ENCODE data around the gene GPA33.

GPA33 gene

DNA sequence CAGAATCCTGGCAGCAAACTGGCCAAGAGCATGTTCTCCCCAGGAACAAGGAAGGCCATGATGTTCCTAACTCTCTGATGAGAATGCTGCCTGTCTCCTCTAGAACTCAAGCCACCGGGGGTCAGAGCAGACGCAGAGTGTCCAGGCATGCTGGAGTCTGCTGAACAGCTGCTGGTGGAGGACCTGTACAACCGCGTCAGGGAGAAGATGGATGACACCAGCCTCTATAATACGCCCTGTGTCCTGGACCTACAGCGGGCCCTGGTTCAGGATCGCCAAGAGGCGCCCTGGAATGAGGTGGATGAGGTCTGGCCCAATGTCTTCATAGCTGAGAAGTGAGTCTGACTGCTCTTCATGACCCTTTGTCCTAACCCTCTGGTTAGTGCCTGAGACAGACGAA lies 27.0 kb upstream of the GPA33 start:
- no peak for DNase-seq (ENCODE audit: low read depth)

DNA sequence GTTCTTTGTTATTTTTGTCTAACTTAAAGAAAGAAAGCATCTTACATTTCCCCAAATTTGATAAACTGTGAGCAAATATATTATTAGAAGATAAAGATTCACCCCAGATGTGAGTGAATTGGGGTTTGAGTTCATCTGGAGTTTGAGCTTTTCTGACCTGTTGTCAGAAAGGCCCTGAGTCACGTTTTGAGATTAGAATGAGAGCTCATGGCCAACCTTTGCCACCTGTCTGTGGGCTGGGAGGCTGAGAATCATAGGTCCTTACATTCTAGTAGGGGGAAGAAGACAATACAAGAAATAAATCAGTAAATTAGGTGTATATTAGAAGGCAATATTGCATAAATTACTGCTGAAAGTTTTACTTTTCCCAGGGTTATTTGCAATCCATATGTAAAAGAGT lies 26.0 kb upstream of the GPA33 start:
- DNase-seq (ENCODE audit: low read depth), result no peak

DNA sequence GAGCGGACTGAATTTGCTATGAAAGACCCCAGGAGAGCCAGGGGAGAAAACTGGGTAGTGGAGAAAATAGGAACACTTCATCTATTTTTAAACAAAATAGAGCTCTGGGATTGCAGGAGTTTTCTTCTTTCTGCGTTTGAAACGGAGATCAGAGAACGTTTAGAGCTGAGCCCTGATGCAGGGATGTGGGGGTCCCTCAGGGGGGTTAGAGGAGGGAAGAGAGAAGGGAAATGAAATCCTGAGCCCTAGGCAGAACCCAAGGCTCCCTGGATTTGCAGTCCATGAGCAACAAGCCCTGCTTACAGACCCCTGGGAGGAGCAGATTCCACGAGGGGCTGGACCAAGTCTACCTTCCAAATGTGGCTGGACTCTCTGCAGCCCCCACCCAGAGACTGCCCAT lies 25.5 kb upstream of the GPA33 start:
- no peak for DNase-seq (ENCODE audit: low read depth)

DNA sequence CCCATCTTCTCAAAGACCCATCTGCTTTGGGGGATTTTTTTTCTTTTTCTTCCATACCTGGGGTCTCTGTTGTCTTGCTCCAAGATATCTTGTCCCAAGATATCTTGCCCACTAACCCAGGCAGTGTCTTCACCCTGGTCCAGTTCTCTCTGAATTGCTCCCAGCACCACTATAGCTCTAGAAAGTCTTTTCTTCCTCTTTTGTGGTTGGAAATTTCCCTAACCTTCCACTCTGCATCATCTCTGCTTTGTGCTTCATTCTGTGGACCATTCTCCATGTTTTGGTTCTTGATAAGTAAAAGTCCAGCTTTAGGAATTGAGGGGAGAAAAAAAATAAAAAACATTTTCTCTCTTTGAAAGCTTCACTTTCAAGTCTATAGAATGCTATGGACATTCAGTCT lies 24.5 kb upstream of the GPA33 start:
- DNase-seq (ENCODE audit: low read depth), result no peak

DNA sequence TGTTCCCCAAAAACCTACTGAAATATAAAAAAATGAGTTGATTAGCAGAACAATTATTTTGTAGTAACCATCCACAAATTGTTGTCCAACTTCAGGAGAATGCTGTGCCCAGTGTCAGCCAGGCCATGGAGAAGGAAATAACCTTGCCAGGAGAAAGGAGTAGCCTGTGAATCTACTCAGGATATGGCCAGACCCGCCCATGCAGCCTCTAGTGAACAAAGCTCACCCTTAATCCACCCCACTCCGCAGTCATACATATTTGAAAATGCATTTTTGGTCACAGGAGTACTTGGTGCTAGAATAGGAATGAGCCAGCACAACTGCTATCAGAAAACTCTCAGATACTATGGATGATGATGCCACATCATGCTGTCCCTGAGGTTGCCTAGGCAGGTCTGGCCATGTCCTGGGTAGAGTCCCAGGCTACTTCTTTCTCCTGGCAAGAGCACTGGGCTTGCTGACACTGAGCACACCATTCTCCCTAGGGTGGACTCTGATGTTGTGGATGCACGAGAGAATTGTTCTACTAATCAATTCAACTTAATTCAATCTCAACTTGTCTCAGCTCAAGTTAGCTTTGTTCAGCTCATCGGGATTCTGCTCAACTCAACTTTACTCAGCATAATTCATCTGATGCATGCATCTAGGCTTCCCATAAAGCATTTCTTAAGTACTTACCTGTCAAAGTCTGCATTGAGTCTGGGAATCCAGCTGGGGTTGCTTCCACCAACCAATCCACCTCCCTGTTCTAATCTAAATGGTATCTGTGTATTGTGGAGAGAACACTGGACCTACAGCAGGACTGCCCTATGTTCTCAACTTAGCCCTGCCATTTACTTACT lies 21.9 kb upstream of the GPA33 start:
- no peak for DNase-seq (ENCODE audit: low read depth)

DNA sequence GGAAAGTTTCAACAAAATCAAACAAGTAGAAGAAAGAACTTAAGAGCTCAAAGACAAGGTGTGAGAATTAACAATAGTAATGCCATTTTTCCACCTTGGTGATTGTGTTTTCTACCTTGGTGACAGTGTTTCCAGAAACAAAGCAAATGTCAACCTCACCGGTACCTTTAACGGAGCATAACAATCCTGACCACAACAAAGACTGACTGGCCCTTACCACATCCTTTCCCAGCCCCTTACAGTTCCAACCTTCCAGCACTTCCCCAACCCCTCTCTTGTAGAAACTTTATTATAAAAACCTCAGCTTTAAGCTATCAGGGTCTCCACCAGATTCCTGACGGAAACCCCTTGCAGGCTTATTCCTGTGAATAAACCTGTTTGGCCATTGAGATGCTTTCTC lies 20.4 kb upstream of the GPA33 start:
- DNase-seq (ENCODE audit: low read depth), result no peak

DNA sequence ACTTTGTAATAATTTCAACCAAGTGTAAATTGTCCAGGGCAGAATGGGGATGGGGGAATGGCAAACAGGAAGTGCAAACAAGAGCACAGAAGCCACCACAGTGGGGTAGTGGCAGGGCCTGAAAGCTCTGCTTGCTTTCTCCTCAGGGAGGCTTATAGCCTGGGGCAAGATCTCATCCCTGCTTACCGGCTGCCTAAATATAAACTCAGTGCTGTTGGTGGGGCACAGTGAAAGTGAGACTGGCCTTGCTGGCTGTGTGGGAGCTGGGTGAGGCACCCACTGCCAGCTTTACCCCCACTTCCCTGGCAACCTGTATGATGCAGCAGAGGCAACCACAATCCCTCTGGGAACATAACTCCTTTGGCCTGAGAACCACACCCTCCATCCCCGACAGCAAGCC lies 18.9 kb upstream of the GPA33 start:
- no peak for DNase-seq (ENCODE audit: low read depth)

DNA sequence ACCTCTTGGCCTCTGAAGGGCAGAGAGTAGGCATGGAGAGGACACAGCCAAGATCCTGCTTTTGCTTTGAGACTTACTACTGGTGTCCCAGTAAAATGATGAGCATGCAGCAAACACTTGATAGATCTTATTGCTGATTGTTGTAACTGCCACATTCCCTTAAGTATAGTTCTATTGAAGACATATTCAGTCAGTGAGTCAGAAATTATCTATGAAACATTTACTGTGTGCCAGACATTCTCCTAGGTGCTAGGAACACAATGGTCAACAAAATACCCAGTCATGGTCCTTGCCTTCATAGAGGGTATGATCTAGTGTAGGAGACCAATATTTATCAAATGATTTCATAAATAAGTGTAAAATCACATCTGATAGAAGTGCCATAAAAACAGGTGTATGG lies 17.3 kb upstream of the GPA33 start:
- no peak for DNase-seq (ENCODE audit: low read depth)

DNA sequence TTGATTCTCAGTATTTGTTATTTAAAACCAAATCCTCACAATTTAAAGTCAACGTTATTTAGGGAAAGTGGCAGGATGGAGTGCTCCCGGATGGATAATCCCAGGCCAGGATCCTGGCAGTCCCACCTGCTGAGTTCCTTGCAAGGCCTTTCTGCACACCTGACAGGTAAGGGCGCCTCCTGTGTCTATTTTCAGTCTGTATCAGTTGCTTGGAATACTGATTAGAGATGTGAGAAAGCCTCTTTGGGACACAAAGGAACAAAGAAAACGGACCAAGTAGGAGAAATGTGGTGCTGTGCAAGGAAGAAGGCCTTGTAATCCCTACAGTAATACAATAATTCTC lies 15.9 kb upstream of the GPA33 start:
- no peak for DNase-seq (ENCODE audit: low read depth)

DNA sequence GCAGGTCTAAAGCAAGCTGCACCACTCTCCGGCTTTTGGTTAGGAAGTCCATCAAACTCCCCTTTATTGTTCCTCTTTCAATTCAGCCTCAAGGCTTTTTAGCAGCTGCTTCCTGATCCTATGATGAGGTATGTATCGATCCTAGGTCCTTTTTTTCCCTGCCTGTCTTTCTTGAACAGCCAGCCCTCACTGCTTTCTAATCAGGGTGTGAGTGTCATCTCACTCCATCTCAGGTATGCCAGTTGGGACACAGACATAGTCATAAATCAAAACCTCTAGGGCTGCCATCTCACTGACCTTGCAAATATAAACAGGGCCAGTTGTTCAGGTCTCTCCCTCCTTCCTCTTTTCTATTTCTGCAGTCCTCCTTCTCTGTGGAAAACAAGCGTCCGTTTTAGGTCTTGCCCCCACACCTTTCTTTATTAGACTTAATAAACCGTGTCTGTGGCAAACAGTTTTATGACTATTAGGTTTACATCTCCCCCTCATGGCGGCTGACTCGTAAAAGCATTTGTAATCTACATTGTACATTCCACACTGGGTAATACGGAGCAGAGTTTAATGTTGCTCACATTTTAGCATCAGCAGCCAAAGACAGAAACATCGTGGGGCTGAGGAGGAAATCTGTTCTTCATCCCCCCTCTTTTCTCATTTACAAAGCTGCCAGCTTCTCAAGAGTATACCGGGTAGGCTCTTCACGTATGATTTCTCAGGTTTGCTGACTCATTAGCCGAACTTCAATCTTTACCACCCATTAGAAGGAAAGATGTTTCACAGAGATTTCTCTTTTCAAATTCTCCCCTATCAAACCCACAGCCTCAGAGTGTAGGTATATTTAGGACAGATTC lies 15.3 kb upstream of the GPA33 start:
- DNase-seq (ENCODE audit: low read depth), result no peak

DNA sequence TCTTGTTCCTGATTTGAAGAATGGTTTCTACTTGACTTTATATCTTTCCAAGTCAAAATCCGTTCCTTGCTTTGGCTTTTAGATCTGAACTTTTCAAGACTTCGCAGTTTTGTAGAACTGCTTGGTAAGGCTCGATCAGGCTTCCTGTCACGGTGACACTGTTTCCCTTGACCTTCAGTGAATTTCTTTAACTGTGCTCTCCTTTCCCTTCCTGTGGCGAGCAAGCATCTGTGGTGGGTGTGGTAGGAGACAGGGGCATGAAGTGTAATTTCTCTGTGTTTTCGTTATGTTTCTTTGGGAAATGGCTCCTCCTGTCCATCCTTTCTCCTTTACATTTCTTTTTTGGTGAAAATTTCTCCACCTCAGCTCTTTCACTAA lies 14.1 kb upstream of the GPA33 start:
- no peak for DNase-seq (ENCODE audit: low read depth)

DNA sequence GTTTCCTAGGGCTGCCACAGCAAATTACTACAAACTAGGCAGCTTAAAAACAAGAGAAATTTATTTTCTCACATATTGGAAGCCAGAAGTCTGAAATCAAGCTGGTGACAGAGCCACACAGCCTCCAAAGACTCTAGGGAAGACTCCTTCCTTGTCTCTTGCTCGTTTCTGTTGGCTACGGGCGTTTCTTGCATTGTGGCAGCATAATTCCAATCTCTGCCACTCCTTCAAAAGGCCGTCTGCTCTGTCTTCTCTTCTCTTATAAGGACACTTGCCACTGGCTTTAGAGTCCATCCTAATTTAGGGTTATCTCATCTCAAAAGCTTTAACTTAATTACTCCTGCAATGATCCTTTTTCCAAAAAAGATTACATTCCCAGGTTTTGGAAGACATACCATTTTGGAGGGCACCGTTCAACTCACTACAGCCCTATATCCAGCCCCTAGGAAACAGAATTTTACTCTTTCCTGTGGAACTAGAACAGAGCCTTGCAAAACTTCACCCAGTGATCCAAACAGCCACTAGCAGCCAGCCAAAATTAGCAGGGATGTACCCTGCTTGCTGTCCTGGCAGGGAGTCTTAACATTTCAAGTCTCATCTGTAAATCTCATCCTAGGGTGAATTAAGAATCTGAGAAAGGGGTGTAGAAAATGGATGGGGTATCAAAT lies 12.9 kb upstream of the GPA33 start:
- no peak for DNase-seq (ENCODE audit: low read depth)

DNA sequence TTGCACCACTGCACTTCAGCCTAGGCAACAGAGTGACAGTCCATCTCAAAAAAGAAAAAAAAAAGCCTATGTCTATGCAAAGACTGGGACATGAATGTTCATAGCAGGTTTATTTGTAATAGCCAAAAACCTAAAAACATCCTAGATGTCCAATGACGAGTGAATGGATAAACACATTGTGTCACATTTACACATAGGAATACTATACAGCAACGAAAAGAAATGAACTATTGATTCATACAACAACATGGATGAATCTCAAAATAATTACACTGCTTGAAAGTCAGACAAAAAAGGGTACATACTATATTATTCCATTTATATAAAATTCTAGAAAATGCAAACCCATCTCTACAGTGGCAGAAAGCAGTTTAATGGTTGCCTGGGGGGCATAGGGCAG lies 11.6 kb upstream of the GPA33 start:
- DNase-seq (ENCODE audit: low read depth), result no peak

DNA sequence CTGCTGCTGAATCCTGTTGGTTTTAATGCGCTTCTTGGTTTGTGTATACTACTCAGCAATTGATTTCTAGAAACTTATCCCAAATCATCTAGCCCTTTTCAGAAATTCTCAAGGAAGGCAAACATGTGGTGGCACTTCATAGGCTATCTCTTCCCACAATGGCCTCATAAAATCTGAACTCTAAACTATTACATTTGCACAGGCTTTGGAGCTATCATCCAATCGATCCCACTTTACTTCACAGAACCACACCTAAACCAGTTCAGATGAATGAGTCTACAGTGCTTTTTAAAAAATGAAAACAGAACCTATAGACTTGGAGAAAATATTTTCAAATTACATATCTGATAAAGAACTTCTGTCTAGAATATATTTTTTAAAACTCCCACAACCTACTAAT lies 10.6 kb upstream of the GPA33 start:
- DNase-seq (ENCODE audit: low read depth), result no peak

DNA sequence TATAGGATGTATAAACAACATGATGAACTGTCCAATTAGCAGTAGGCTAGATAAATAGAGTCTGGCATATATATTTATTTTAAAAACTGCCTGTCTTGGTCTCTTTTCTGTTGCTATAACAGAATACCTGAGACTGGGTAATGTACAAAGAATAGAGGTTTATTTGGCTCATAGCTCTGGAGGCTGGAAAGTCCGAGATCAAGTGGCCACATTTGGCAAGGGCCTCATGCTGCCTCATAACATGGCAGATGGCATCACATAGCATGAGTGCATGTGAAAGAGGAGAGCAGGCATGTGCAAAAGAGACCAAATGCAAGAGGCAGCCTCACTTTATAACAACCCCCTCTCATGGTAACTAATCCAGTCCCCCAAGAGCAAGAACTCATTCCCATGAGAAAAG lies 9.7 kb upstream of the GPA33 start:
- DNase-seq (ENCODE audit: low read depth), result no peak

DNA sequence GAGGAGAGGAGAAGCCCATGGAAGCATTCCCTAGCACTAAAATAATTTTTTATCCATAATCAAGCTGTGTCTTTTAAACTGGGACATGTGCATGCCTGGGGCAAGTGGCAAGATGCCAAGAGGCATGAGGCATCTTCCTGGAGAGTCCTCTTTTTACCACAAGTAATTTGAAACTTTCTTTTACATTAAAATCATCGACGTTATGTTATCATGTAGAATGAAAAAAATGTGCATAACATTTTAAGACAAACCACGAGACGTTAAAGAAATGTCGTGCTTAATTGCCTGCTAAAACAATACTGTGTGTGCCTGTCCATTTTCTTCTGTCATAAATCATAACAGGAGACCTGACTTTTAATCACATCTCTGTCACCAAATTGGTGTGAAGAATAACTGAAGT lies 5.2 kb upstream of the GPA33 start:
- DNase-seq (ENCODE audit: low read depth), result no peak

DNA sequence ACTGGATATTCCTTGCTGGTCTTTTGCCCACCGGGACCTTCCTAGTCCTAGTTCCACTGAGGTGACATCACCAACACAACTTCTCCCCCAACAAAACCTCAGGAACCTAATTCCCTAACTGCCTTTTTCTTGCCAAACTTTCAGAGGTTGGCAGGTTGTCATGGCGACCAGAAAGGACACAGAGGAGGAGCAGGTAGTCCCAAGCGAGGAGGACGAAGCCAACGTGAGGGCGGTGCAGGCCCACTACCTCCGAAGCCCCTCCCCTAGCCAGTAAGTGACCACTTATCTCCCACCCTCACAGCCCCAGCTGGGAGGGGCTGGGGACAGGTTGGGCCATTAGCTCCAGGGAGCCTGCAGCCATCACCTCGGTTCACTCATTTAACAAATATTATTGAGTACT lies 4.5 kb upstream of the GPA33 start:
- DNase-seq (ENCODE audit: low read depth), result no peak

DNA sequence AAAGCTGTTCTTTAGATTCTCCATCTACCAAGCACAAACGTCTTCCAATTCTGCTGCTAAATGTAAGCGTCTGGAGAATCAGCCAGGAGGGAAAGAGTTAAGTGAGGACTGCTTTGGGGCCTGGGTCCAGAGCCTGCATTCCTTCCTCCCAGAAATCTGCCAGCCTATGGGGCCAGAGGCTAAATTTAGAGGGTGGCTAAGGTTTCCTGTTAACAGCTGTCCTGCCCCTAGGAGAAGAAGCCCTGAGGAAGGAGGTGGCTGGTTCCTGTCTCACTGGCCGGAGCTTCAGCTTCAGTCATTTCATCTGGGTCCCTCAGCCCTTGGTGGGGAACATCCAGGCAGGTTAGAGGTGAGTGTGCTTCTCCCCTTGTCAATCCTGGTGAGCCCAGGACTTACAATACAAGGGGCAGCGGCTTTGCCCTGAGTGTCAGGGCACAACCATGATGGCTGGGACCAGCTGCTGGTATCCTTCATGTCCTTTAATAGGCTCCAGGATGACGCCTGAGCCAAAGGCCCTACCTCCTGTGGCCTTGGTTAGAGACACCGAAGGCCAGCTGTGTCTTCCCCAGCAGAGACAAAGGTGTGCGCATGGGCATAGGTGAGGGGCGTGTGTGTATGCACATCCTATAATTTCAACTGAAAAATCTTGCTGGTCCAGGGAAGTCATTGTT lies 3.8 kb upstream of the GPA33 start, which contains the start of gene STYXL2:
TSS of gene STYXL2 (plus strand) at position 230 of the 671 bp plus-strand sequence. CDS start 775 bp downstream, outside the sequence.
- no peak for DNase-seq (ENCODE audit: low read depth)

DNA sequence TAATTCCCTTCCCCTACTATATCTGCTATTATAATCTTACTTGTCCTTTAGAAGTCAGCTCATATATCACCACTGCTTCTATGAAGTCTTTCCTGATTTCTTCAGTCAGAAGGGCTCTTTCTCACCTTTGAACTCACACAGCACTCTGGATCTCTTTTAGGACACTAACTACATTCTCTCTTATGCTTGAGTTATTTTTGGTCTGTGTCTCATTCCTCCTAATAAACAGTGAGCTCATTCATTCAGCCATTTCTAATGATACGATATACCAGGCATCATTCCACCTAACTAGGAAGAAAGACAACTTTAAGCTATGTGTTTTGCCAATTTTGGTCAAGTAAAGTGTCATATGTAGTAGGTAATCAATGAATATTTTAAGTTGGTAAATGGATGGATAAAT lies 2.5 kb upstream of the GPA33 start:
- no peak for DNase-seq (ENCODE audit: low read depth)

DNA sequence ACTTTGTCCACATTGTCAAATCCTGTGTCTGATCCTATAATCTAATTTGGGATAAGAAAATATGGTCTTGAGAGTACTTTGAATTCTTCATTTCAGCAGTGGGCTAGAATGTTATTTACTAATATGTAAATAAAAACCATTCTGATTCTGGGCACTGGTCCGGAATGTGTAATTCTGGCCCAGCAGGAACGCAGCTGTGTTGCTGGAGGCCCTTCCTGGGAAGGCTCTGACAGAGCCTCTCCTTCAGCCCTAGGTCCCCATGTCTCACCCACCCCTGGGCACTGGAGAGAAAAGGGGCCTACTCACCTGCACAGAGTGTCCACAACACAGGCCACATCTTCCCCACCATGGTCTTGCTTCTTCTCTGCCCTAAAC lies 251 bp downstream of the GPA33 start:
- DNase-seq (ENCODE audit: low read depth), result no peak

DNA sequence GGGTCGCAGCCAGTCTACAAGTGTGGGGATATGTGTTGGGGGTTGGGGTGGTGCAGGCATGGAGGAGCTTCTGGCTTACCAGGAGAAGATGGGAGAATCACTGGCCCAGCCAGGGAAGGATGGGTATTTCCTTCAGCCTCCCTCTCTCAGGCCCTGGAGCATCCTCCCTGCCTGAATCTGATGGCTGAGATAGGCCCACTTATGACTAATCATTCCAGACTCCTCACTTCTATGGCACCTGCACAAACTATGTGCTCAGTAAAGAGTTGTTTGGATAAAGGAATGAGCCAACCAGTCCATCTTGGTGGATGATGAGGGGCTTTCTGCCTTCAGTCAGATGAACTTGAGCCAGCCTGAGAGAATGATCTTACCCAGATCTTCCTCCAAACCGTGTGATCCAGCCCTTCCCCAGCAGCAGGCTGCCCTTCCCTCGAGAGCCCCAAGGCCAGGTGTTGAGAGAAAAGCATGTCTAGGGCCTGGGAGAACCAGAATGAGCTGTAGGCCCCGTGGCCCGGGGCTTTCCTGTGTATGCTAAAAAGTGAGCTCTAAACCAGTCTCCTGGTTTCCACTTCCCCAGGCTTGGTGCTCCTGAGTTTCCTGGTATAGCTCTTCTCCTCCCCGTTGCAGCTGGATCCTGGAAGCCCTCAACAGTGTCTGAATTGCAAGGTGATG lies 1.3 kb downstream of the GPA33 start:
- no peak for DNase-seq (ENCODE audit: low read depth)

DNA sequence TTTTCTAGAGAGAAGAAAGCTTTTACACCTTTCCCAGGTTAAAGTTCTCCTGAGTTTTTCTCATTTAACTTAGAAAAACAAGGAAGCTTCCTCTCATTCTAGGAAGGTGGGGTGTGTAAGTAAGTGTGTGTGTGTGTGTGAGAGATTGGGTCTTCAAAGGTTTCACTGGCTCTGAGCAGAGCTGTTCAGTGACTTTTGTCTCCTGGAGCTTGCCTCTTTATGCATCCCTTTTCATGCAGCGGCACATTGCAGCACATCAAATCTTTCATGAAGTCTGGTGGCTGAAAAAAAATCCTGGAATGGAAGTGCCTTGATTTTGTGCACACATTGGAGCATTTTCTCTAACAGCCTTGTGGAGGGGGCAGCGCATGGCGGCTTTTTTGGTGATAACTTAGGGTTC lies 3.4 kb downstream of the GPA33 start:
- DNase-seq (ENCODE audit: low read depth), result no peak

Measured in stimulated activated CD8-positive, alpha-beta memory T cell treated with anti-CD3 and anti-CD28 coated beads, Interleukin-15, amount 100 ng/mL, for 1 hour (primary cell).